A549 treated with GW870086 at 1 μM for 4 hours (cell line): Measurements from ENCODE around the gene EIF3J. TPM values are rescaled to one million over a fixed set of nuclear protein-coding genes. Genes with fewer than 3 reads are reported as not detected.

Experiments
- total RNA-seq: library from RNA; stranded (reverse); fragments of 200-300 nt; extraction: Qiagen RNA extraction; gene quantifications from 5 replicates; pipeline ENCODE4 v1.2.3, GENCODE V29; 2022; ENCODE audit warnings: low read depth

EIF3J gene, protein sequence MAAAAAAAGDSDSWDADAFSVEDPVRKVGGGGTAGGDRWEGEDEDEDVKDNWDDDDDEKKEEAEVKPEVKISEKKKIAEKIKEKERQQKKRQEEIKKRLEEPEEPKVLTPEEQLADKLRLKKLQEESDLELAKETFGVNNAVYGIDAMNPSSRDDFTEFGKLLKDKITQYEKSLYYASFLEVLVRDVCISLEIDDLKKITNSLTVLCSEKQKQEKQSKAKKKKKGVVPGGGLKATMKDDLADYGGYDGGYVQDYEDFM
- 84.3 to 99.2 TPM (median 86.3 TPM) in 5 replicates for total RNA-seq

GRCh38 chr15:44536962-44537734 is at the start of gene EIF3J:
Gene EIF3J (plus strand): TSS chr15:44537147. CDS start chr15:44537195, 48 bp downstream.

Other genes starting within 250 kb of the EIF3J start
- 21.3 to 29.5 TPM (median 27.6 TPM) in 5 replicates for gene GOLM2, start 248.4 kb upstream of the EIF3J start, total RNA-seq
- 9.6 to 26.3 TPM (median 15.0 TPM) in 5 replicates for gene CTDSPL2, start 109.5 kb upstream of the EIF3J start, total RNA-seq
- 8.1 to 11.4 TPM (median 8.8 TPM) in 5 replicates for gene SPG11, start 126.5 kb downstream of the EIF3J start, total RNA-seq
- gene PATL2, start 174.2 kb downstream of the EIF3J start, total RNA-seq = 0.10 to 0.24 TPM (median 0.13 TPM) in 4 of 5 replicates, not detected in the other
- 414 to 543 TPM (median 447 TPM) in 5 replicates for gene B2M, start 174.4 kb downstream of the EIF3J start, total RNA-seq
- gene TRIM69, start 199.4 kb downstream of the EIF3J start, total RNA-seq = 3.9 to 7.3 TPM (median 5.3 TPM) in 5 replicates